Ishikawa (cell line): Measurements from ENCODE around the gene CDH23.

ENCODE experiments used
- CEBPB ChIP-seq: IDR thresholded peaks from 2 replicates; pipeline ENCODE4 v1.6.1; 2012
- EP300 ChIP-seq: IDR thresholded peaks from 2 replicates; pipeline ENCODE4 v1.6.1; 2012; ENCODE audit warnings: borderline replicate concordance
- NFIC ChIP-seq: IDR thresholded peaks from 2 replicates; pipeline ENCODE4 v1.6.1; 2012
- TCF12 ChIP-seq: IDR thresholded peaks from 2 replicates; pipeline ENCODE4 v1.6.1; 2012; ENCODE audit warnings: low read depth
- ZBTB7A ChIP-seq: IDR thresholded peaks from 2 replicates; pipeline ENCODE4 v1.6.1; 2012; ENCODE audit warnings: low read depth
- TF ChIP-seq, protein P1 (sequence below): IDR thresholded peaks from 2 replicates; pipeline ENCODE4 v1.6.1; 2012

- no peak for TF ChIP-seq TCF12
- TF ChIP-seq NFIC = no peak
- TF ChIP-seq EP300 = no peak
- TF ChIP-seq CEBPB = peak; percentile 57; the same call in 1 of the 2 replicates
- no peak for TF ChIP-seq ZBTB7A
- TF ChIP-seq, protein P1, sequence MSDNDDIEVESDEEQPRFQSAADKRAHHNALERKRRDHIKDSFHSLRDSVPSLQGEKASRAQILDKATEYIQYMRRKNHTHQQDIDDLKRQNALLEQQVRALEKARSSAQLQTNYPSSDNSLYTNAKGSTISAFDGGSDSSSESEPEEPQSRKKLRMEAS = no peak
These were observed 293.5 kb downstream of the CDH23 start for GRCh38 chr10:71690094-71690720.
